HG02973 (cell line): ENCODE data around the gene GALNT2.

ENCODE experiments used
- ATAC-seq: cut with Tn5 transposase; IDR thresholded peaks from one replicate; pipeline ENCODE4 v1.9.1; 2021; ENCODE audit warnings: moderate library complexity; ENCODE audit not compliant: unreplicated experiment

GALNT2 gene

GRCh38 chr1:230070321-230071208, 3.5 kb downstream of the GALNT2 start:
- ATAC-seq = no peak

GRCh38 chr1:230071316-230071715, 4.3 kb downstream of the GALNT2 start:
- no peak for ATAC-seq

GRCh38 chr1:230072296-230072695, 5.3 kb downstream of the GALNT2 start:
- no peak for ATAC-seq

GRCh38 chr1:230072866-230073265, 5.8 kb downstream of the GALNT2 start:
- no peak for ATAC-seq

- no peak for ATAC-seq
These were observed 6.5 kb downstream of the GALNT2 start for GRCh38 chr1:230073371-230074035.

- ATAC-seq = no peak
These were observed 7.2 kb downstream of the GALNT2 start for GRCh38 chr1:230074270-230074669.

- no peak for ATAC-seq
These were observed 7.7 kb downstream of the GALNT2 start for GRCh38 chr1:230074762-230075161.

- ATAC-seq = no peak
These were observed 9.1 kb downstream of the GALNT2 start for GRCh38 chr1:230076121-230076520.

- no peak for ATAC-seq
These were observed 10.0 kb downstream of the GALNT2 start for GRCh38 chr1:230077011-230077410.

- ATAC-seq = no peak
These were observed 10.6 kb downstream of the GALNT2 start for GRCh38 chr1:230077436-230078213.

- ATAC-seq = no peak
These were observed 12.4 kb downstream of the GALNT2 start for GRCh38 chr1:230079199-230080024.

GRCh38 chr1:230080822-230081221, 13.8 kb downstream of the GALNT2 start:
- no peak for ATAC-seq

- no peak for ATAC-seq
These were observed 14.7 kb downstream of the GALNT2 start for GRCh38 chr1:230081751-230082150.

- no peak for ATAC-seq
These were observed 15.2 kb downstream of the GALNT2 start for GRCh38 chr1:230082211-230082610.

GRCh38 chr1:230083053-230083452, 16.0 kb downstream of the GALNT2 start:
- no peak for ATAC-seq

- no peak for ATAC-seq
These were observed 16.8 kb downstream of the GALNT2 start for GRCh38 chr1:230083746-230084407.

GRCh38 chr1:230084408-230085177, 17.6 kb downstream of the GALNT2 start:
- ATAC-seq = no peak

- no peak for ATAC-seq
These were observed 18.1 kb downstream of the GALNT2 start for GRCh38 chr1:230085178-230085515.

GRCh38 chr1:230086151-230086550, 19.1 kb downstream of the GALNT2 start:
- ATAC-seq = no peak
